GM12872 (cell line): ENCODE measurements around the gene EVC.

Experiments used
- TF ChIP-seq, protein P1 (sequence below): IDR thresholded peaks from 3 replicates; pipeline ENCODE4 v1.5.1; 2011; ENCODE audit warnings: low read depth, mild to moderate bottlenecking, low read length, moderate library complexity; ENCODE audit not compliant: insufficient read depth

Gene EVC

DNA sequence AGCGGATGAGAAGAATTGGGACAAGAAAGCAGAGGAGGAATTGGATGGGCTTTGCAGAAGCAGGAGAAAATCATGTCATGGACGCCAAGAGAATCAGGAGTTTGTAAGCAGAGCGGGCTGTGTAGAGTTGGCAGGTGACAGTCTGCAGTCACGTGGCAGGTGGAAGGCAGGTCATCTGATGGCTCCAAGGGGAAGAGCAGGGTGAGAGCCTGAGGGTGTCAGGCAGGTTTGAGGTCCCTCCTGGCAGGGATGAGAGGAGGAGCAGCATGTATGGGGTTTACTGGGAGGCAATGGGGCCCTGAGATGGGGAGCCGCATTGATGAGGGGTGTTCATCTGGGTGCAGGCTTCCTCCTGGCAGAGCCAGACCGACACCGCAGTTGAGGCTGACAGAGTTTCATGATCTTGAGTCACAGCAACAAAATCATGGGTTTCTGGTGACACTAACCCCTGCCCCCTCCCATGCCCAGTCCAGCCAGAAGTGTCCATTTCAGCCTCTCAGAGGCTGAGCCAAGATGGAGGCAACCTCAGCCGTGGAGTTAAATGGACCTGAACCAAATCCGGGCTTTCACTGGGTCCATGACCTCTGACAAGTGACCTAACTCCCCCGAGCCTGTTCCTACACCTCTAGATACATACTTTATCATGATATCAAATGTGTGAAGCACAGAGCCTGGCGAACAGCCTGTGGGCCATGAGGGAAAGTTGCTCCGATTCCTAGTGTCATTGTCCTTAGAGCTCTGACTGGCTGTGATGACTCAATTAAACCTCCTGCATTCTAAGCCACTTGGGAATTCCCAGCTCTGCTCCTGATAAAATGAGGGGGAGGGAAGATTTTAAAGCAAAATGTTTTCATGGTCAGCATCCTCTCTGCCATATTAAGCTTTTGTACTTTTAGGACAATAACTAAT is 36.1 kb downstream of the EVC start:
- TF ChIP-seq, protein P1, sequence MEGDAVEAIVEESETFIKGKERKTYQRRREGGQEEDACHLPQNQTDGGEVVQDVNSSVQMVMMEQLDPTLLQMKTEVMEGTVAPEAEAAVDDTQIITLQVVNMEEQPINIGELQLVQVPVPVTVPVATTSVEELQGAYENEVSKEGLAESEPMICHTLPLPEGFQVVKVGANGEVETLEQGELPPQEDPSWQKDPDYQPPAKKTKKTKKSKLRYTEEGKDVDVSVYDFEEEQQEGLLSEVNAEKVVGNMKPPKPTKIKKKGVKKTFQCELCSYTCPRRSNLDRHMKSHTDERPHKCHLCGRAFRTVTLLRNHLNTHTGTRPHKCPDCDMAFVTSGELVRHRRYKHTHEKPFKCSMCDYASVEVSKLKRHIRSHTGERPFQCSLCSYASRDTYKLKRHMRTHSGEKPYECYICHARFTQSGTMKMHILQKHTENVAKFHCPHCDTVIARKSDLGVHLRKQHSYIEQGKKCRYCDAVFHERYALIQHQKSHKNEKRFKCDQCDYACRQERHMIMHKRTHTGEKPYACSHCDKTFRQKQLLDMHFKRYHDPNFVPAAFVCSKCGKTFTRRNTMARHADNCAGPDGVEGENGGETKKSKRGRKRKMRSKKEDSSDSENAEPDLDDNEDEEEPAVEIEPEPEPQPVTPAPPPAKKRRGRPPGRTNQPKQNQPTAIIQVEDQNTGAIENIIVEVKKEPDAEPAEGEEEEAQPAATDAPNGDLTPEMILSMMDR = no peak

DNA sequence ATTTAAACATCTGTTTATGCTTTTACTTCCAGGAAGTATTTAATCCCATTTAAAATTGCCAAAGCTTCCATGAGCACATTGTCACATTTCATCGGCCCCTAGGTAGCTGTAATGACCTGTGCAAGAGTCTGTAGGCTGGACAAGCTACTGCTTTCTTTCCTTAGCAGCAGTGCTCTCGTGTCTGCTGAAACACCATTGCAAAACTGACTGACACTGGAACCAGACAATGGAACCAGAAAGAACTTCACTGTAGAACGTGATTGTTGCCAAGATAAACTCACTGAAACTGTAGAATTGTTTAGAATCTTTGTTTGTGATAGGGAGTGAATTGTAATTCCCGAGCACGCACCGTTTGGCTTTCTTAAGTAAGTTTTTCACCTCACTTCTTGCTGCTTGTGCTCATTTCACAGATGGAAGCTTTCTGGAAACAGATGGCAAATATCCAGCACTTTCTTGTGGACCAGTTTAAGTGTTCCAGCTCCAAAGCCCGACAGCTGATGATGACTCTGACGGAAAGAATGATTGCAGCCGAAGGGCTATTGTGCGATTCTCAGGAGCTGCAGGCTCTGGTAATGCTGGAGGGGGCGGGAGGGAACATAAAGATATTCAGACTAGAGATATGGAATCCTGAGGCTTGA is 36.9 kb downstream of the EVC start:
- TF ChIP-seq, protein P1 = no peak

DNA sequence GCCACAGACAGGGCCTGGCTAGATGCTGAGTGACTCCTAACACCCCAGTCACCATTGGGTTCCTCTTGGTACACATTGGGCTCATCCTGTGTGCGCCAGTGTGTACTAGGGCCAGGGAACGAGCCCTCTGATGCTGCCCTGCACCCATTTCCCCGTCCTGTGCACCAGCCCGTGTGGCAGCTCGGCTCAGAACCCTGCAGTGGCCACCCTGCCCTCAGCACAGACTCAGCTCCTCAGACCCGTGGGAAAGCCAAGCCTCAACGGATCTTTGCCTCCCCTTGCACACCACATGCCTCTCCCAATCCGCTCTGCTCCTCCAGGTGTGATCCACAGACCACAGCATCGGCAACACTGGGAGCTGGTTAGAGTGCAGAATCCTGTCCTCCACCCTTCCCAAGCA is 38.6 kb downstream of the EVC start:
- TF ChIP-seq, protein P1 = no peak

DNA sequence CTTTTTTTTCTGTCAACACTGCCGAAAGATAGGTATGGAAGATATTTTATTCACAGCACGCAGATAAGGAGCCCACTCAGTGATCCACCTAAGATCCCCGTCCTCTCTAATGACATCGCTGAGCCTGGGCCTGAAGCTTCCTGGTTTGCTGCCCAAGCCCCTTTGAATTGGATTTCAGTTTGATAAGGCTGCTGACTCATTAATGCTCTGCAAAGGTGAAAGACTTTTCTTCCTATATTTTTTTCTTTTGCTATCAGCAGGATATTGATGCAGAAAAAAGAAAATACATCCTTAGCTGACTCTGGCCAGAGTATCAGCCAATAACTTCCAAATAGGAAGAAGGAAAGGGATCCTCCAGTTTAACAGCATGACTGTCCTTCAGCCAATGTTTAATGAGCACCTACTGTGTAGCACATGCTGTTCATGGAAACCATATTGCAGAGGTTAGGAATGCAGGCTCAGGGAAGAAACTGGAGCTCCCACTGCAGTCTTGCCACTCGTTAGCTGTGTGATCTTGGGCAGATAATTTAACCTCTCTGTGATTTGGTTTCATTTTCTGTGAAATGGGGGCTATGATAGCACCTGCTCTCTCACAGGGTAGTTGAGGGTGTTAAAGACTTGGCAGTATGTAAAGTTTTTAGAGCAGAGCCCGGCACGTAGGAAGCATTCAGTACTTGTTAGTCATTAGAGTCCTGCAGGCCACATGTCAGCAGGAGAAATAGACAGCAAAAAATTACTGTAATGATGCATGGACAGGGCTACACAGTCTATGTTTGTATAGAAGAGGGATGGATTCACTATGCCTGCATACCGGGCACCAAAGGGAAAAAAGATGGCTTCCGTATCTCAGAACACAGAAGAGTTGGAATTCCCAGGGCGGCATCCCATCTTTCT is 39.3 kb downstream of the EVC start:
- TF ChIP-seq, protein P1 = no peak

DNA sequence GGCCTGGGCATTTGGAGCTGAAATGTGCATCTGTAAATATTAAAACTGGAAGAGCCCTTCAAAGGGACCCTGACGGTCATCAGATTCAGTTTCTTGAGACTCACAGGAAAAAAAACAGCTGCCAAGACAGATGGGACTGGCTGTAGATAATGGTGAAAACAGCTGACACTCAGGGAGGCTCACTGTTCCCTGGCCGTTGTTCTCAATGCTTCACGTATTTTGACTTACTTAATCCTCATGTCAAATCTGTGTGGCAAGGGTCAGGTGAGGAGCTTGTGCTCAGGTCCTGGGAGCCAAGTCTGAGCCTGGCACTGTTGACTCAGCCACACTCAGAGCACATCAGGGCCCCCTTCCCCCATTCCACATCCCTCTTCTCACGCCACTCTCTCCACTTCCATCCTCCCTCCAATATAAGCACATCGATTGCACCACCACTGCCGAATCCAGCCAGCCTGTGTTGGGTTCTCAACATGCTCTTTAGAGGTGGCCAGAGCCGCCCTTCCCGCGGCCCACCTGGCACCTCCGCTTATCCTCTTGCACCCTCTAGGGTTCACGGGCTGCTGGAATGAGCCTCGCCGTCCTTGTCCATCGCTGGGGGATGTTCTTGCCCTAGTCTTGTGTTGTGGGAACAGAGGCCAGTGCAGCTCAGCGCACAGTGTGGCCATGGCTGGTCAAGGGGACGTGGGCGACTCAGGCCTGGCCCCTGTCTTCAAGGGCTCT is 40.1 kb downstream of the EVC start:
- TF ChIP-seq, protein P1 = no peak

DNA sequence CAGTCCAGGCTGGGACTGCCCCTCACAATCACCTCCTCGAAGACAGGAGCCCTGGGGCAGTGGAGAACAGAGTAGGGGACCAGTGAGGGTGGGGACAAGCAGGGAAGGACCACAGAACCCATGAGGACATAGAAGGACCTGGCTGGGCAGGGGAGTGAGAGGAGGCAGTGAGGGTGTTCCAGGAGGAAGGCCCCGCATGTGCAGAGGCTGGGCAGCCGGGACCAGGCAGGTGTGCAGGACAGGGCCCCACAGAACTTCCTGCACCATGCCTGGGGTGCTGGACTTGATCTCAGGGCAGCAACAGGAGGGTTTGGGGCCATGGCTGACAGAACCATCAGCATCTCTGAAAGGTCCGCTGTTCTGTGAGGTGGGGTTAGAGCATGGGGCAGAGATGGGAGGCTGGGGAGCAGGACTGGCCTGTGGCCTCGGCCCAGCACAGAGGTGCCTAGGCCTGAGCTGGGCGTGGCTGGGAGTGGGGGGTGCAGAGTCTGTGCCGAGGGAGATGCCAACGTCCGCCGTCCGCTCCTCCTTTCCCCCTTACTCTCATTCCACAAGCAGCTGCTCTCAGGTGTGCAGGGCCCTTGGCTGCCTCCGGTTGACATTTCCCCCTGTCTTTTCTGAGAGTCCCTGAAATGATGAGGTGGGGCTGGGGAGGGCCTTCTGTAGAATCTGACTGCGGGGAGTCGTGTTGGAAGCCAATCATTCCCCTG is 40.8 kb downstream of the EVC start:
- TF ChIP-seq, protein P1 = no peak
